Ovary (tissue), 9 donors: Measurements from ENCODE around the gene SDCCAG8. TPM values are rescaled to one million over a fixed set of nuclear protein-coding genes. Genes with fewer than 3 reads are reported as not detected.

Experiments used
- DNase-seq, 5 donors: peaks; one replicate each; pipeline ENCODE4 v3.0.0-alpha.2; 2019 to 2020
- H3K27ac ChIP-seq, 2 donors: fragments of 200-600 bp; one replicate each; pipeline versions ENCODE4 v1.5.1 to v1.8.0; 2019 to 2022
- H3K27me3 ChIP-seq: fragments of 200-600 bp; one replicate; pipeline ENCODE4 v1.8.0; 2022
- H3K36me3 ChIP-seq: fragments of 200-600 bp; sonication (generic); one replicate; pipeline ENCODE4 v1.5.1; 2019
- H3K4me1 ChIP-seq: one replicate; pipeline ENCODE4 v1.8.1; 2013; ENCODE audit warnings: mild to moderate bottlenecking, moderate library complexity; ENCODE audit not compliant: insufficient read depth
- H3K4me3 ChIP-seq: fragments of 200-600 bp; sonication (generic); one replicate; pipeline ENCODE4 v1.5.1; 2017
- H3K9me3 ChIP-seq, 2 donors: fragments of 200-600 bp in 1 of 2; sonication (generic) in 1 of 2; one replicate each; pipeline versions ENCODE4 v1.5.1 to v1.8.1; 2013 to 2019; ENCODE audit warnings: mild to moderate bottlenecking in 1 of 2, moderate library complexity in 1 of 2
- EP300 ChIP-seq: sonication (generic); formaldehyde crosslinking; IDR thresholded peaks from one replicate; pipeline ENCODE4 v1.6.1; 2017; ENCODE audit warnings: antibody characterized with exemption
- POLR2A ChIP-seq: fragments of 450-650 bp; IDR thresholded peaks from one replicate; pipeline ENCODE4 v1.6.1; 2017; ENCODE audit warnings: antibody characterized with exemption, mild to moderate bottlenecking, moderate library complexity
- WGBS, 3 donors: extraction: QIAGEN DNeasy Blood & Tissue Kit in 1 of 3; methylation state at CpG; one replicate each; pipeline versions ENCODE4 v1.1.5 to v1.1.7; 2013 to 2017; 5-methylcytosine and 5-hydroxymethylcytosine counted together
- intact Hi-C, 4 donors: fragments of 100-400 bp; cut with DNase I; formaldehyde crosslinking; loops; one replicate each; pipeline versions ENCODE4 v1.11.0 to v1.15.1; 2022 to 2023
- polyA plus RNA-seq, 2 donors: library from polyadenylated mRNA; stranded (reverse); fragments of 200-250 nt in 1 of 2; fragments of 350-450 nt in 1 of 2; fragmentation: Illumina TruSeq in 1 of 2; extraction: RNeasy Lipid Tissue Mini Kit (QIAGEN cat#74804) in 1 of 2; gene quantifications; one replicate each; pipeline ENCODE4 v1.2.3, GENCODE V29; 2013 to 2014
- total RNA-seq, 7 donors: library from RNA; depleted of rRNA in 2 of 7; stranded (reverse); fragments of >200 nt in 2 of 7; fragmentation: NEBNext Ultra II Directional in 3 of 7; extraction: Animal tissue kit (Norgen Biotek cat#: 25700) in 3 of 7; gene quantifications; one replicate each; pipeline versions ENCODE4 v1.1.0 to v1.2.4, GENCODE V29; 2016 to 2023
- TF ChIP-seq, protein P1 (sequence below), 3 donors: fragments of 450-650 bp in 2 of 3; fragments of 200-600 bp in 1 of 3; IDR thresholded peaks; one replicate each; pipeline versions ENCODE4 v1.5.1 to v1.8.0; 2016 to 2022; ENCODE audit warnings: antibody characterized with exemption in 3 of 3, mild to moderate bottlenecking in 1 of 3
- donor health status: DM: no; HTN: no; CAD: no; lungs with moderate emphysema.
- donor health status: DM: no; HTN: no; CAD: no.
- donor health status: Bipolar disorder and iron deficiency.
- donor health status: DM: yes; HTN: yes; CAD: no.
- donor health status: DM: no; HTN: no; CAD: no.
- donor health status: DM: yes; HTN: yes; CAD: no.

Gene SDCCAG8
- total and polyA plus RNA-seq, 9 donors = 19.8 to 45.9 (median 30.6) TPM

- Histone ChIP-seq H3K36me3 (no peaks in the 10 kb centered on the region), H3K27ac (no peak overlapping the region), H3K27me3 (no peaks in the 10 kb centered on the region), H3K9me3 (no peaks in the 10 kb centered on the region), H3K4me3 (no peak overlapping the region), H3K4me1 (peaks cover 1% of the 10 kb centered on the region)
- WGBS, 3 donors = 96 to 97% (median 96%) methylated on average over 5 of the region's 5 CpGs
- intact Hi-C loops = no loop called here
- no peak for DNase-seq
- TF ChIP-seq, protein P1, sequence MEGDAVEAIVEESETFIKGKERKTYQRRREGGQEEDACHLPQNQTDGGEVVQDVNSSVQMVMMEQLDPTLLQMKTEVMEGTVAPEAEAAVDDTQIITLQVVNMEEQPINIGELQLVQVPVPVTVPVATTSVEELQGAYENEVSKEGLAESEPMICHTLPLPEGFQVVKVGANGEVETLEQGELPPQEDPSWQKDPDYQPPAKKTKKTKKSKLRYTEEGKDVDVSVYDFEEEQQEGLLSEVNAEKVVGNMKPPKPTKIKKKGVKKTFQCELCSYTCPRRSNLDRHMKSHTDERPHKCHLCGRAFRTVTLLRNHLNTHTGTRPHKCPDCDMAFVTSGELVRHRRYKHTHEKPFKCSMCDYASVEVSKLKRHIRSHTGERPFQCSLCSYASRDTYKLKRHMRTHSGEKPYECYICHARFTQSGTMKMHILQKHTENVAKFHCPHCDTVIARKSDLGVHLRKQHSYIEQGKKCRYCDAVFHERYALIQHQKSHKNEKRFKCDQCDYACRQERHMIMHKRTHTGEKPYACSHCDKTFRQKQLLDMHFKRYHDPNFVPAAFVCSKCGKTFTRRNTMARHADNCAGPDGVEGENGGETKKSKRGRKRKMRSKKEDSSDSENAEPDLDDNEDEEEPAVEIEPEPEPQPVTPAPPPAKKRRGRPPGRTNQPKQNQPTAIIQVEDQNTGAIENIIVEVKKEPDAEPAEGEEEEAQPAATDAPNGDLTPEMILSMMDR (IDR thresholded peaks at IDR 0.05) = no peak
These were observed 36.3 kb downstream of the SDCCAG8 start for GRCh38 chr1:243292117-243292516.

- no peaks in the 10 kb centered on the region for H3K36me3 ChIP-seq
- intact Hi-C loops = no loop called here
- no peak for DNase-seq
- no peak overlapping the region for H3K27ac ChIP-seq
- H3K4me1 ChIP-seq = peaks cover 1% of the 10 kb centered on the region
- WGBS, 3 donors = 78 to 85% (median 78%) methylated on average over 4 of the region's 4 CpGs
- H3K9me3 ChIP-seq = no peaks in the 10 kb centered on the region
- TF ChIP-seq EP300 = no peak
- TF ChIP-seq, protein P1 (IDR thresholded peaks at IDR 0.05) = no peak
- TF ChIP-seq POLR2A = no peak
- H3K27me3 ChIP-seq = no peaks in the 10 kb centered on the region
- H3K4me3 ChIP-seq = no peak overlapping the region
These were observed 38.3 kb downstream of the SDCCAG8 start for GRCh38 chr1:243293941-243294722.

GRCh38 chr1:243294723-243295121, 38.9 kb downstream of the SDCCAG8 start:
- H3K4me3 ChIP-seq = no peak overlapping the region
- H3K4me1 ChIP-seq = peaks cover 1% of the 10 kb centered on the region
- no peak overlapping the region for H3K27ac ChIP-seq
- no peak for DNase-seq
- 84 to 90% (median 86%) methylated on average over 3 of the region's 3 CpGs for WGBS, 3 donors
- H3K36me3 ChIP-seq = no peaks in the 10 kb centered on the region
- no peaks in the 10 kb centered on the region for H3K9me3 ChIP-seq
- intact Hi-C loops = no loop called here
- H3K27me3 ChIP-seq = no peaks in the 10 kb centered on the region
- TF ChIP-seq, protein P1 (IDR thresholded peaks at IDR 0.05) = no peak
- TF ChIP-seq POLR2A (no peak), EP300 (no peak)

DNA sequence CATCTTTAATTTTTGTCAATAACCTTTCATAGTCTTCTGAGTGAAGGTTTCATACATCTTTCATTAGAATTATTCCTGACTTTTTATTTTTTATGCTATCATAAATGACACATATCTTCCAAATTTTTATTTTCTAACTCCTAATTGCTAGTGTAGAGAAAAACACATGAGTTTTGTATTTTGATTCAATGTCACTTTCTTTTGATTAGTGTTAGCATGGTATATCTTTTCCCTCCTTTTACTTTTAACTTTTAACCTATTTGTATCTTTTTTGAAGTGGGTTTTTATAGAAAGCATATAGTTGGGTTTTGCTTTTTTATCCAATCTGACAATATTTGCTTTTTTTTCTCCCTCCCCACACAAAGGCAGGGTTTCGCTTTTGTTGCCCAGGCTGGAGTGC, 43.2 kb downstream of the SDCCAG8 start:
- H3K4me1 ChIP-seq = no peaks in the 10 kb centered on the region
- no peak for DNase-seq
- TF ChIP-seq, protein P1 (IDR thresholded peaks at IDR 0.05) = no peak
- no peak for TF ChIP-seq EP300
- no peaks in the 10 kb centered on the region for H3K36me3 ChIP-seq
- intact Hi-C loops = no loop called here
- WGBS, 3 donors = 93 to 94% (median 94%) methylated on average over 1 of the region's 1 CpG
- H3K9me3 ChIP-seq = no peaks in the 10 kb centered on the region
- no peak overlapping the region for H3K4me3 ChIP-seq
- no peaks in the 10 kb centered on the region for H3K27me3 ChIP-seq
- no peak overlapping the region for H3K27ac ChIP-seq
